GM12864 (cell line): ENCODE results near the gene NMBR.
"Not testable (repeated sequence)": the region's sequence is repeated elsewhere in the genome, so short reads cannot be mapped to it uniquely, and the experiment has no call there.

ENCODE experiments used
- DNase-seq: peaks from one replicate; pipeline ENCODE4 v3.0.0-alpha.2; 2011; ENCODE audit warnings: low read depth
- H3K4me3 ChIP-seq: 2 replicates; pipeline ENCODE4 v1.5.1; 2011; ENCODE audit warnings: mild to moderate bottlenecking, low read depth, low read length, control low read depth
- TF ChIP-seq, protein P1 (sequence below): IDR thresholded peaks from 2 replicates; pipeline ENCODE4 v1.5.1; 2011; ENCODE audit warnings: low read depth, mild to moderate bottlenecking, moderate library complexity, low read length, control low read depth, inconsistent platforms; ENCODE audit errors: missing control alignments

NMBR gene

DNA sequence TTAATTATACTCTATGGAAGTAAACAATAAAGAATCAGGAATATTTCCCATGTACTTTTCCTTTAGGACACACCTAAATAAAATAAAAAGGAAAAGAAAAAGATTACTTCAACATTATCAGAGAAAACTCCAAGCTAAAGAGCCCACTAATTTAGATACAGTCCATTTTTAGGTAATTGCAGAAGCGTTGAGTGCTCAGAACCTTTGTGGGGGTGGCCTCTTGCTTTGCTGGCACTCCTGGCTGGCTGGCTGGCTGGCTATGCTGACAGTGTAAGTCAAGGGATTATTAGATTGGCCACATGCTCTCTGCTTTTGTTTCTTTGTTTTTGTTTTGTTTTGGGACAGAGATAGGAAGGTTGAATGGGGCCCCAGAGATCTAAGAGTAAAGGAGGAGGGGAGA is 14.3 kb downstream of the NMBR start, which contains the start of gene GJE1:
GJE1 (plus strand) TSS at position 301 of the 400 bp plus-strand sequence. CDS start 234 bp downstream, outside the sequence.
- no peak within 1 kb of the TSS for H3K4me3 ChIP-seq
- no peak for DNase-seq
- TF ChIP-seq, protein P1, sequence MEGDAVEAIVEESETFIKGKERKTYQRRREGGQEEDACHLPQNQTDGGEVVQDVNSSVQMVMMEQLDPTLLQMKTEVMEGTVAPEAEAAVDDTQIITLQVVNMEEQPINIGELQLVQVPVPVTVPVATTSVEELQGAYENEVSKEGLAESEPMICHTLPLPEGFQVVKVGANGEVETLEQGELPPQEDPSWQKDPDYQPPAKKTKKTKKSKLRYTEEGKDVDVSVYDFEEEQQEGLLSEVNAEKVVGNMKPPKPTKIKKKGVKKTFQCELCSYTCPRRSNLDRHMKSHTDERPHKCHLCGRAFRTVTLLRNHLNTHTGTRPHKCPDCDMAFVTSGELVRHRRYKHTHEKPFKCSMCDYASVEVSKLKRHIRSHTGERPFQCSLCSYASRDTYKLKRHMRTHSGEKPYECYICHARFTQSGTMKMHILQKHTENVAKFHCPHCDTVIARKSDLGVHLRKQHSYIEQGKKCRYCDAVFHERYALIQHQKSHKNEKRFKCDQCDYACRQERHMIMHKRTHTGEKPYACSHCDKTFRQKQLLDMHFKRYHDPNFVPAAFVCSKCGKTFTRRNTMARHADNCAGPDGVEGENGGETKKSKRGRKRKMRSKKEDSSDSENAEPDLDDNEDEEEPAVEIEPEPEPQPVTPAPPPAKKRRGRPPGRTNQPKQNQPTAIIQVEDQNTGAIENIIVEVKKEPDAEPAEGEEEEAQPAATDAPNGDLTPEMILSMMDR = no peak

DNA sequence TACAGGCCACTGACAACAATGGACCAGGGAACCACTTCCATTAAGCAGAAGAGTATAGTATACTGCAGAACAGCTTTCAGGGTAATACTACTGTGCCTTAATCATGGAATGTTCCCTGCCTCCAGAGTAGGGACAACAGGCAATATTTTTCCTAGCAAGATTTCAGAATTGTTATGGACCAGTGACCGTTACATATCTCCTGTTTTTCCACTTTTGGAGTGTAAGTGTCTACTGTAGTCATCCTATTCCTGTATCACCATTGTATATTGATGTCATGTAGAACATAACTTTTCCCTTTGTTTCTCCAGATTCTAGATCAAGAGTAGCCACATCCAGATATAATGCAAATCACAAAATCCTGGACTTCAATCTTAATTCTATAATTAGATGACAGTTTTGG is 16.1 kb downstream of the NMBR start:
- no peak overlapping the region for H3K4me3 ChIP-seq
- DNase-seq = no peak
- TF ChIP-seq, protein P1 = no peak

DNA sequence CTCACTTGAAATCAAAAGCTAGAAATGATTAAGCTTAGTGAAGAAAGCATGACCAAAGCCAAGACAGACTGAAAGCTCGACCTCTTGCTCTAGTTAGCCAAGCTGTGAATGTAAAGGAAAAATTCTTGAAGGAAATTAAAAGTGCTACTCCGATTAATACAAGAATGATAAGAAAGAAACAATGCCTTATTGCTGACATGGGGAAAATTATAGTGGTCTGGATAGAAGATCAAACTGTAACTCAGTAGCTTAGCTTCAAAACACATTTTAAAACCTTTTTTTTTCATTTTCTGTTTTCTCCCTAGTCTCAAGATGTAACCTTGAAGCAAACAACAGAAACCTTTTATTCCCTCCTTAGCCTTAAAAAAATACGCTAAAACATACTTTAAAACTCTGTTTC is 25.6 kb downstream of the NMBR start:
- TF ChIP-seq, protein P1 = no peak
- no peak overlapping the region for H3K4me3 ChIP-seq
- DNase-seq = no peak

DNA sequence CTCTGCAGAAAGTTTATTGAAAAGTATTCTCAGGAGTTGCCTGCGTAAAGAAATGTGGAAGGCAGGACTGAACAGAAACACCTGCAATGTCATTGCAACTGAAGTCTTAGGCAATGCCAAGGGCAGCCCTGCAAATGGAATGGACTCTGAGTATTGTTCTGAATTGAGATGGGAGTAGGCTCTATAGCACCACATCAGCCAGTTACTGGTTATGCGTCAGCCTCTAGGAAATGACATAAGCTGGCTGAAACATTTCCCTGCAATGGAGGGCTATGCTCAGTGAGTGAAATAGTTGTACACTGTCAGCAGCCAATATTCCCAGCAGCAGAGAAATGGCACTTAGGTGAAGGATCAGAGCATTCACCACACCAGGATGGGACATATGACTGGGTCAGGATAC is 28.0 kb downstream of the NMBR start:
- TF ChIP-seq, protein P1 = no peak
- DNase-seq = no peak
- no peak overlapping the region for H3K4me3 ChIP-seq

DNA sequence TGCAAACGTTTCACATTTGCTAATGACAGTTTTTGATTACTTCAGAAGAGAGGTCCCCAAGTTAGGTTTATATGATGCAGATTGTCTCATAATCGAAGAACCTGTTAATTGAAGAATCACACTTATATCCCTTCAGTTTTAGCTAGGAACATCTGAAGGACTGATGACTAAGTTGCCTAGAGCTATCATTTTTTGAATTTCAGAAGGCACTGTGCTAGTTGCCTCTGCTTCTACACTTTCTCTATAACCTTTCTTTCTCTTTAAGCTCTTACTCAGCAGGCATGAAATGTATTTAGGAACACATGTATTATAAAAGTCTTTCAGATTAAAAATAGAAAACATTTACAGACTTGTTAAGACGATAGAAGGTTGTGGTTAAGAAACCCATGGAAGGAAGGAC is 28.6 kb downstream of the NMBR start:
- no peak for DNase-seq
- TF ChIP-seq, protein P1 = no peak
- no peak overlapping the region for H3K4me3 ChIP-seq

DNA sequence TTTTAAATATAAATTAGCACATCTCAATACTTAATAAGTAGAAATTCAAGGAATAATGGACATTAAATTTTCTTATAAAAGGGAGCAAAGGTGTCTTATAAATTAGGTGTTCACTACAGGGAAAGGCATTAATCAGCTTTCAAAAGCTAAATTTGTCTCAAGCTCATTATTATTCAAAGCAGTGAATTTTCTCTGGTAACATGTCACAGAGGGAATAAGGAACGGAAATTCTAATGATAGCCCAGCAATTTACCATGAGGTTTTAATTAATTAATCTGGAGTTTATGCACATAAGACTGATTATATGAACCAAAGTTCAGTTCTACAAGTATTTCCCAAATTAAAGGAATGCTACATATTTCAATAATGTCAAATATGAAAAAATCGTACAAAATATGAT is 29.6 kb downstream of the NMBR start:
- TF ChIP-seq, protein P1 = no peak
- DNase-seq = no peak
- H3K4me3 ChIP-seq = no peak overlapping the region

DNA sequence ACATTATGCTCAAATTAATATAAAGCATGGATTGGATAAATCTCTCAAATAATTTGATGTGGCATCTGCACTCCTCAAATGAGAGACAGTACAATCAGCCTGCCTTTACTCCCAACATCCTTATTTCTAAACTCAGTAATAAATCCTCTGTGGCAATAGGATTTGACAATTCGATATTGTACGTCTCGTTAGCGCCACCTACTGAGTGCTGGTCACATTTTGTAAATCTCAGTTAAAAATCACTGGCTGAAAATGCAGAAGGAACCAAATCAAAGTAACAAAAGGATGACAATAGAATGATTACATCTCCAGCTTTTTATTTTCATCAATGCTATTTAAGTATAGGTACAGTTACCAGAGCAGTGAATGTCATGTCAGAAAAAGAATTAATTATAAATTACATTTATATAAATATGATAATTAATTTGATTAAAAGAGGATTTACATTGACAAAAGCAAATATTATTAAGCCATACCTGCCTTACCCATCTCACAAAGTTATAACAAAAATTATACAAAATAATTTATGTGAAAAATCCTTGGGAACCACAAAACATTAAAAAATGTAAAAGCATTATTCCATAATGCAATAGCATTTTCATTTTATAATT is 34.4 kb downstream of the NMBR start:
- no peak overlapping the region for H3K4me3 ChIP-seq
- TF ChIP-seq, protein P1 = peak; percentile 72
- DNase-seq = peak; percentile 29

DNA sequence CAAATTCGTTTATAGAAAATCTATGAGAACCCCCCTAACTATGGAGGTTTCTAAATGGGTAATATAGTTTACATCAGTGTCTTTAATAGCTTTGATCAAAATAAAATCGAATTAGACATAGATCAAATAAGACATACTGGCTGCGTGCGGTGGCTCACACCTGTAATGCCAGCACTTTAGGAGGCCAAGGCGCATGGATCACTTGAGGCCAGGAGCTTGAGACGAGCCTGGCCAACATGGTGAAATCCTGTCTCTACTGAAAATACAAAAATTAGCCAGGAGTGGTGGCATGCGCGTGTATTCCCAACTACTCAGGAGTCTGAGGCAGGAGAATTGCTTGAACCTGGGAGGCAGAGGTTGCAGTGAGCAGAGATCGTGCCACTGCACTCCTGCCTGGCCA is 36.1 kb downstream of the NMBR start:
- DNase-seq, H3K4me3 ChIP-seq: not testable (repeated sequence)

DNA sequence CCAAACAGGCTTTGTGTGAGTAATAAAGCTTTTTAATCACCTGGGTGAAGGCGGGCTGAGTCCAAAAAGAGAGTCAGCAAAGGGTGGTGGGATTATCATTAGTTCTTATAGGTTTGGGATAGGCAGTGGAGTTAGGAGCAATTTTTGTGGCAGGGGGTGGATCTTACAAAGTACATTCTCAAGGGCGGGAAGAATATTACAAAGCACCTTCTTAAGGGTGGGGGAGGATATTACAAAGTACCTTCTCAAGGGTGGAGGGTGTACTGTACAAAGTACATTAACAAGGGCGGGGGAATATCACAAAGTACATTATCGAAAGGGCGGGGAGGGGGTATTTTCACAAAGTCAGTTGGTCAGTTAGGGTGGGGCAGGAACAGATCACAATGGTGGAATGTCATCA is 42.1 kb downstream of the NMBR start:
- not testable (repeated sequence) for H3K4me3 ChIP-seq, DNase-seq
